Islet precursor cell (in vitro differentiated cells): Measurements from ENCODE around the gene OR56A1.

Experiments used
- DNase-seq: peaks from one replicate; pipeline ENCODE4 v3.0.0-alpha.2; 2018

The OR56A1 gene

GRCh38 chr11:5986885-5987284 is 43.7 kb downstream of the OR56A1 start, which contains the start of gene OR52L1:
Gene OR52L1 (minus strand): TSS chr11:5986985. CDS start chr11:5986930, 55 bp downstream.
- no peak for DNase-seq

DNA sequence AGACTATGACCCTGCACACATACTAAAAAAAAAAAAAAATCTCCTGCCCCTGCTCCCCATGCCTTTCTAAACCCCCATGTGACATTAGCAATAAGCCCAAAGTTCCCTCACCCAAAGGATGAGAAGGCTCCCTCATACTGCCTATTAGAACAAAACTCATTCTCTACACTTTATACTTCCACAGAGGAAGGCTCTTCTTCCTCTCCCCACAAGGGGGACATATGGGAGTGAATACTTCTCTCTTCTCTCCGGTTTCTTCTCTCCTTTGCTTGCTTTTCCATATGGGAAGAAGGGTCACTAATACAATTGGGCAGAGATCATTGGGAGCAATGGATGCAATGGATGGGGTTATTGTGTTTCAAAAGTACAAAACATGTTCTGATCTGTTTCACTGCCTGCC is 47.1 kb downstream of the OR56A1 start:
- no peak for DNase-seq

DNA sequence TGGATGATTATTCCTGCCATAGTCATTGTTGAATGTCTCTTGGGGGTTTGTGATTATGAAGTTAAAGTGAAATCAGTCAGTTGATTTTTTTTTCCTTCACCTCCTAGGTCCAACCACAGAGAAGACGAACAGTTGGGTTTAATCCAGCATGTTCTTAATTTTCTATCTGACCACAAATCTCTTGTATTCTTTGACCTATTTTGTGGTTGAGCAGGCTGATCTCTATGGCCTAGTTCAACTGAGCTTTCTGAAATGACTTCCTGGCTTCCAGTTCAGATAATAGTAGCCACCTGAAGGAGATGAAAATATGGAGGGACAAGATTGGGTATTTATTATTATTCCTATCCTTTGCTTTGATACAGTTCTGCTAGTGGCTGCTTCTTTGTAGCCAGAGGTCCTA is 57.0 kb downstream of the OR56A1 start:
- no peak for DNase-seq
